Thoracic aorta endothelial cell (primary cell): ENCODE results near the gene NKRF. TPM values are rescaled to one million over a fixed set of nuclear protein-coding genes. Genes with fewer than 3 reads are reported as not detected.

Experiments
- small RNA-seq: library from RNA; depleted of rRNA; stranded (forward); fragments of <200 nt; gene quantifications from one replicate; pipeline ENCODE3, GENCODE V24; 2012
- total RNA-seq: library from RNA; depleted of rRNA; stranded (reverse); fragments of >200 nt; gene quantifications from 2 replicates; pipeline ENCODE4 v1.2.3, GENCODE V29; 2012

The NKRF gene
- total RNA-seq, result 14.1 and 14.4 TPM in 2 replicates

GRCh38 chrX:119606280-119607017 is at the start of gene NKRF:
Gene NKRF (minus strand): TSS chrX:119606424.

GRCh38 chrX:119574394-119575266 is 31.6 kb downstream of the NKRF start, which contains the start of gene UBE2A:
Gene UBE2A (plus strand): TSS chrX:119574563. CDS start chrX:119574712, 149 bp downstream.

GRCh38 chrX:119565107-119565663 is 41.0 kb downstream of the NKRF start, which contains the start of gene STEEP1:
Gene STEEP1 (minus strand): TSS chrX:119565409. CDS start chrX:119565355, 54 bp downstream.

Small RNAs within 50 kb of the gene (small RNA-seq; reads per million reads assigned to genes)
- gene MIR766, result 1.2 reads per million, percentile 27 among the genes with 10 or more reads in this experiment

Other genes with a start within 250 kb of the NKRF start
- gene SLC25A43, start 207.1 kb downstream of the NKRF start, total RNA-seq, result 21.7 and 26.6 TPM in 2 replicates
- gene SLC25A5, start 138.0 kb downstream of the NKRF start, total RNA-seq, result 279 and 357 TPM in 2 replicates
- gene STEEP1, start 41.0 kb downstream of the NKRF start, total RNA-seq, result 33.0 and 39.2 TPM in 2 replicates
- 56.9 and 59.4 TPM in 2 replicates for gene UBE2A, start 31.9 kb downstream of the NKRF start, total RNA-seq
- gene SEPTIN6, start 86.7 kb upstream of the NKRF start, total RNA-seq, result 29.4 and 32.2 TPM in 2 replicates
- gene SOWAHD, start 152.2 kb upstream of the NKRF start, total RNA-seq, result not detected in 2 replicates
- 1,694 and 2,039 TPM in 2 replicates for gene RPL39, start 185.2 kb upstream of the NKRF start, total RNA-seq
- gene UPF3B, start 246.5 kb upstream of the NKRF start, total RNA-seq, result 4.1 and 4.9 TPM in 2 replicates